Hematopoietic multipotent progenitor cell (in vitro differentiated cells): Measurements from ENCODE around the gene STAMBPL1. TPM values are rescaled to one million over a fixed set of nuclear protein-coding genes. Genes with fewer than 3 reads are reported as not detected.

ENCODE experiments used
- DNase-seq, 3 donors: peaks; one replicate each; pipeline ENCODE4 v3.0.0-alpha.2; 2011 to 2015; ENCODE audit warnings: low read depth in 2 of 3, low spot score in 2 of 3
- total RNA-seq: library from RNA; depleted of rRNA; stranded (reverse); fragments of >200 nt; gene quantifications from one replicate; pipeline ENCODE4 v1.2.3, GENCODE V29; 2012

Gene STAMBPL1
- total RNA-seq, 1 donor: 39.3 TPM

DNA sequence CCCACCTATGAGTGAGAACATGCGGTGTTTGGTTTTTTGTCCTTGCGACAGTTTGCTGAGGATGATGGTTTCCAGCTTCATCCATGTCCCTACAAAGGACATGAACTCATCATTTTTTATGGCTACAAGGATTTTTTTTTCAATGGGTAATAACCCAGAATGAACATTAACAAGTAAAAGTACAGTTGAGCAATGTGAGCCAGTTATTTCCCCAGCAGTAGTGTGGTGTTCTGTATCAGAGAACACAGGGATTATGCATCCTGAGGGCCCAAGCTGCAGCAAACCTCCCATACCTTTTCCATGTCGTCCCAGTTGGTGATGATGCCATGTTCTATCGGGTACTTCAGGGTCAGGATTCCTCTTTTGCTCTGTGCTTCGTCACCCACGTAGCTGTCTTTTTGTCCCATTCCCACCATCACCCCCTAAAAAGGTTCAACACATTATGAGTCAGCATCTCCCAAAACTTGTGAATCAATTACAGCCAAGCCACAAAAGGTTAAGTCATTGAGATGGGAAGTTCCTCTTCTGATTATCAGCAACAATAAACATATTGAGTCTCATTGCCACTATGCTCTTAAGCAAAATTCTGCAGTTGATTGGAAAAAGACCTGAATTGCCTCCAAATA lies 67.0 kb downstream of the STAMBPL1 start:
- no peak for DNase-seq

DNA sequence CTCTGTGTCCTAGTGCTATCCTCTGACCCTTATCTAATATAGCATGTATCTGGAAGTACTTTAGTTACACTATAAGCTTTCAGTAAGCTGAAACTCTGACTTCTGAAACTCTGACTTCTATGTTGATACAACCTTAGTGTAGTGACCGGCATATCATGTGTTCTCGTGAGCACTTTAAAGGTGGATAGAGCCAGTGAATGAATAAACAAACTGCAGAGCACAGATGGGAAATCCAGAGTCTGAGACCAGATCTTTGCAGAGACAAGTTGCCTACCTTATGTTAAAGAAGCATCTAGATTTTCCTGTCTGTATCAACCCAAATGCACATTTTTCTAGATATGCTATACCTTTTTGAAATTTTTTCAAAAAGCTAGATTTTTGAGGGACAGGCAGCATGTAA lies 69.0 kb downstream of the STAMBPL1 start:
- DNase-seq: no peak

DNA sequence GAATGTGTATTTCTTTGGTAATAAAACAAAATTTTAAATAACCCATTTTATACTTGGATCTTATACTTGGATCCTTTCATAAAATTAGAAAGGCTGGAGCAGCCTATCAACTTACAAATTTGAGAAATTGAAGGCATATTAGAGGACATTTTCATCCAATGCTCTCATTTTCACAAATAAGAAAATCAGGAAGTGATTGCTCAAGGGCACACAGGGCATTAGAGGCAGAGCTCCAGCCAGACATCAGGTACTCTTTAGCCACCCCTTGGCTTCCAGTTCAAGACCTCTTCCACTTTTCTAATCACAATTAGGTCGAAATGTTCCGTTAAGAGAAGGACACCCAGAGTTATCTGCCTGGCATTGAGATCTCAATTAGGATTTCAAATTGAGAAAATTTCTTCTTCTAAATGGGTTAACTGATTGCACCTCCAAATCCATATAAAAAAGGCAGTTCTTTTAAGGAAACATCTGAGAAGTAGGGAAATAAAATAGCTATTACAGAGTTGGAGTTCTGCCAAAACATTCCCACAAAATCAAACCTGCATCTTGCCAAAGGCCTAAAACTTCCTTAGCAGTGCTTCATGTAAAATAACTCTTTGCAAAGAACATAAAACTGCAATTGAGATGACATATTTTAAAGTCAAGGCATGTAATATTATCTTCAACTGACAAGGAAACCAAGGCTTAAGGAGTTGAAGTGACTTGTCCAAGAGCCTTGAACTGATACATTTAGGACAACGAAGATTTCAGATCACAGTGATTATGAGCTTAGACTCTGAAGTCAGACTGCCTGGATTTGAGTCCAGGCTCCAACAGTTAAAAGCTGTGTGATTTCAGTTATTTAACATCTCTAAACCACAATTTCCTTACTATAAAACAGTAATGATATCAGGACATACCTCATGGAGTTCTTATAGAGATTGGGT lies 70.1 kb downstream of the STAMBPL1 start:
- no peak for DNase-seq

DNA sequence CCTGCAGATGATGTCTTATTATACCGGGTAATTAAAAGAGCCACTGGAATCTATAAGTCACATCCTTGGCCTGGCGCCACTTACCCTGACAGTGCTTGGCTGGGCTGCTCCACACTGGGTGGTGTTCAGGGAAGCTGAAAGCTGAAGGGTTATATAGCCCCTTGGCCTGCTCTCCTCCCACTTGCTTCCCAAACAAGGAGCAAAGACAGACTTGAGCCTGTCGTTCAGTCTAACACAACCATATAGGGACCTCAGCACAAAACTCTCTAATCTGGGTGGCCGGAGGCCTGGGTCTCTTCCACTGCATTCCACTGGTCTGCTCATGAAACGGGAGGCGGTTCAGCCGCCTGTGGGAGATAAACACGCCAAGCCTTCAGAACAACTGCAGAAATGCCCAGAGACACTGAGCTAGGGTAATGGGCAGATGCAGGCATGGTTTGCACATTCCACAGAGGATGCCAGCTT lies 72.6 kb downstream of the STAMBPL1 start, which contains the start of gene ACTA2:
Gene ACTA2, minus strand, starts transcription at position 127 of the 465 bp plus-strand sequence. CDS start 3,843 bp downstream, outside the sequence.
- DNase-seq: no peak

DNA sequence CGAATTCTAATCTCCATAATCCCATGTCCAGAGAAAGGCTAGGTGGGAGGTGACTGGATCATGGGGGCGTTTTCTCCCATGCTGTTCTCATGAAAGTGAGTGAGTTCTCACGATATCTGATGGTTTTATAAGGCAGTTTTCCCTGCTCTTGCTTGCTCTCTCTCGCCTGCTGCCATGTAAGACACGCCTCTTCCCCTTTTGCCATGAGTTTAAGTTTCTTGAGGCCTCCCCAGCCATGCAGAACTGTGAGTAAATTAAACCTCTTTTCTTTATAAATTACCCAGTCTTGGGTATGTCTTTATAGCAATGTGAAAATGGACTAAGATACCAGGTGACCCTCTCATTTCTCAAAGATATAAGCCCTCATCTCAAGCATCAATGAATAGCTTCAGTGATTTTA lies 73.6 kb downstream of the STAMBPL1 start:
- DNase-seq: peak in 1 of 3 donors; percentile 25

DNA sequence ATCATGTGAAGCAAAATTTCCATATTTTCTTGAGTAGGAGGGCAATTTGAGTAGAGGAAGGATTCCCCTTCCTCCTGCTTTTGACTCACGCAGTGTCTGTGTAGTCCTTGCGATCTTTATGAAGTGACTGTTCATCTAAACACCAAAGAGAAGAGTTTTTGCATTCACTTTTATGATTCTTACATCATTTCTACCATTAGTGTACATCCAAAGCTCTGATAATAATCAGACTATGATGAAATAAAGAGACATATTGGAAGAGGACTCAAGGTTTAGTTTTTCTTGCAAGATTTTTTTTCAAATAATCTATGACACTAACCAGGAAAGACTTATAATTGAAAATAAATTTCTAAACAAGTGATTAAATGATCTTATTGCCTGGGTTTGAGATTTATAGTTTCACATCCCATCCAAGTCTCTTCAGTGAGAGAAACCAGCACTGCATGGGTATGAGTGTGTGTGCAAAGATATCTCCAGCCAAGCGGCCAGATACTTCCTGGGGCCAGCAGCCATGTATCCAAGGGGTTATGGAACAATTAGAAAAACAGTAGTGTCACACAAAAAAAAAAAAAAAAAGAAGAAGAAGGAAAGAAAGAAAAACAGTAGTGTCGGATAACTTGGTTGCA lies 74.5 kb downstream of the STAMBPL1 start:
- DNase-seq: no peak

DNA sequence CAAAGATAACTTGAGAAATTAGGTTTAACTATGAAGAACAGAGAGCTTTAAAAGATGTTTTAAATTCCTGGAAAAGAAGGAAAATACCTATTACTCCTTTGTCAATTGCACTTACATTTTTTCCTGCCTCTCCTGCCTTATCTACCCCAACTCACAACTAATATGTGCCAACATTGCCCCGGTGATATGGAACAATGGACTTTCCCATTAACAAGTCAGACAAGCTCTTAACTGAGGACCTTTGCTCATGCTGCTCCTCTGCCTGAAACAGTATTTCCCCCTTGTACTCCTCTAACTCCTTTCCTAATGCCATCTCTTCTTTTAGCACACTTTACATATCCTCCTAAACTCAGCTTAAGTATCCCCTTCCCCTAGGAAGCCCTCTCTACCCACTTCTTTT lies 77.3 kb downstream of the STAMBPL1 start:
- DNase-seq: no peak

DNA sequence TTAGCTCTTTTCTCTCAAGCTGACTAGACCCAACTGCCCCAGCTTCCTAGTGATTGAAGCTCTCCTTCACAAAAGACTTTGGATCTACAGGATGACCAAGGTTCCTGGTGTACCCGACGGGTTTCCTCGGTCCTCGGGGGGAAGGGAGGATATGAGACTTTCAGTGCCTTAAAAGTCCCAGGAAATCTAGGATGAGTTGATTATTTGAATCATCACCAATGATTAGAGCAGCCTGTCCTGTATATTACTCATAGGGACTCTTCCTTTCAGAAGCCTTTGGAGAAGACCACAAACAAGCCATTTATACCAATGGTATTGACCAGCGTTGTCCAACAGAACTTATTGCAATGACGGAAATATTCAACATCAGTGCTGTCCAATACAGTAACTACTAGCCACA lies 78.7 kb downstream of the STAMBPL1 start:
- DNase-seq: no peak

DNA sequence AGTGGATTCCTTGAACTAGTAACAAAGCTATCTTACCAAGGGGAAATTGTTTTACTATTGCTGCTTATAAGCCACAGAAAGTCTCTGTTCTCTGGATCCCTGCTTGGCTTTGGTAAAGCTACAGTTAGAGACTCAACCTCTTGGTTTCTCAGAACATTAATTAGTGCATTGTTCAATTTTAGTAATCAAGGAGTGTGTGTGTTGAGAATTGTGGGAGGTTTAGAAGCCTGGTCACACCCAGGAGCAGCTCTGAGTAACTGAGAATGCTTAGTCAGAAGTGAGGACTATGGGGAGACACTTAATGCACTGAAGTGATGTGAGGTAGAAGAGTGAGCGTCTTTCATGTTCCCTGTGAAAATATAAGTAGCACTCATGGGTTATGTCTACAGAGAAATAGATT lies 80.8 kb downstream of the STAMBPL1 start:
- DNase-seq: no peak

DNA sequence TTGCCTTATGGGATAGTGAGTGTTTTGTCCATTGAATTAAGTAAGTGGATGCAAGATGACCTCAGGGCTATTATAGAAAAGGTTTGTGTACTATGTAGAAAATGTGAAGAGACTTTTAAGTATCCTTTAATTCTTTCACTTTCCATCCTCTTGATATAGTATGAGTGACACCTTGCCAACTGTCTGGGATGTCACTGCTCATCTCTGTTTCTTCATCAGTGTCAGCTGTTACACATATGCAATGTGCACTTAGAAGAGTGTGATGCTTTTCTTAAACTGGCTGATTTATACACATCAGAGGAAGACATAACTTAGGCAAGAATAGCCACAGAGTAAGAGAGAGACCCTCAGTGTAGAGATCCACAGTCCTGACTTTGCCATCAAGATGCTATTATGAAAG lies 81.2 kb downstream of the STAMBPL1 start:
- no peak for DNase-seq

DNA sequence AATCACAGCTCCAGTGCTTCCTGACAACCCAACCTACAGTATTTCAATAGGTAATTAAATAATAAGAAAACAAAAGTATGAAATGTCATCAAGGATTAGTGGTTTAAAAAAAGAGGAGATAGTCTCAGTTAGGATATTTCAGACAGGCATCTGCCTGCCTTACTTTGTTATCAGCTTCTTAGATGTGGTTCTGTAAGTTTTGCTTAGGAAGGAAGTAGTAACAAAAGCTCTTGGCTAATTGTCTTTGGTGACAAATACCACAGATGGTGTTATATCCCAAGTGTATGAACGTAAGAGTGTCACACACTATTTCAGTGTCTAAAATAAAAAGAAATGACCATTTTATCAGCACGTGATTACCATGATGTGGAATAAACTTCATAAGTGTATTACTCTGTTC lies 82.3 kb downstream of the STAMBPL1 start:
- no peak for DNase-seq

DNA sequence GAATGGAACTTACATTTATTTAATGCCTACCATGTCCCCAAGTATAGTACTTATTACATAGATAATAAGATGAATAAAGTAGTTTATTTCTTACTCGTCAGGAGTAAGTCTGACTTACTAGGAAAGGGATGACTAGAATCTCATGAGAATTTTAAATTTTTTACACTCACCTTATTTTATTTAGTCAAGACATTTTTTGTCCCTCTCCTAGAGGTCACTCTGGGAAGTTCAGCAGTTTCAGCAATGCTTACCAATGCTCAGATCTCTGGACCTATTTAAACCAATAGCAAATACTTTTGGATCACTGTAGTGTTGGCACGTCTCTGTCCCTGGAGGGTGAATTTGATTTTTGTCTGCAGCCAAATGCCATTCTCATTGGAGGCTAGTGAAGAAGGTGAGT lies 83.3 kb downstream of the STAMBPL1 start:
- no peak for DNase-seq

DNA sequence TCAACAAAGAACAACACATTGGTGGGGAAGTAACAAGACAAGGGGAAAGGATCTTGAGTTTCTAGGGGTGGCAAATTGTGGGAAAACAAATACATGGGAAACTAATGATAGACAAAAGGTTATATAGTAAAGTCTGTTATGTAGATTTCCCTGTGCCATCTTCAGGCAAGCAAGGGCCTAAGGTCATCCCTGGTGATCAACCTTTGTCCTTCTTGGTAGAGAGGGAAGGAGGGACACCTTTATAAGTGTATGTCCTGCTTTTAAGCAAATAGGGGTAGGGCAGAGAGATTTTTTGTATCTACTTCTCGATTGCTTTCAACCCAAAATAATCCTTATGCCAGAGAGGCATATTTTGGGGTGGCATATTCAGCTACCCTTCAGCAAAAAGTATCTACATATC lies 84.3 kb downstream of the STAMBPL1 start:
- DNase-seq: no peak

DNA sequence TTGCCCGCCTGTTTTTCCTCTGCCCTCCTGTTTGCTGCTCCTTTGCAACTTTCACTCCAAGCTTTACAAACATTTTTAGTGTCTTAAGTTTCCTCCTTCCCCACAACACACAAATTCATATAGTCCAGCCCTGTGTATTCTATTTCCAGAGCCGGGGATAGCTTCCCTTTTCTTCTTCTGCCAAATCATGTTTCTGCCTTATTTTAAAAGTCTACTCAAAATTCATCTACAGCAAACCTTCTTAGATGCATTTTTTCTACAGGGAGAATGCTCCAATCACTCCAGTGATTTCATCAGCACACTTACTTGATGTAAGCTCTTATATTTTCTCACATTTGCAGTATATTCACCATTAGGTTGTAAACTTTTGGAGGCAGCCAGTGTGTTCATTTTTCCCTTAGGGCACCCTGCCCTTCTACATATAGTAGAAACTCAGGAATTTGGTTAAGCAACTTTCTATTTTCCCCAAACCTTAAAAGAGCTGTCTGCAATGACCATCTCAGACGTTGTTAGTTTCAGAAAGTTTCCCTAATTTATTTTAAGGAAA lies 84.9 kb downstream of the STAMBPL1 start:
- no peak for DNase-seq

DNA sequence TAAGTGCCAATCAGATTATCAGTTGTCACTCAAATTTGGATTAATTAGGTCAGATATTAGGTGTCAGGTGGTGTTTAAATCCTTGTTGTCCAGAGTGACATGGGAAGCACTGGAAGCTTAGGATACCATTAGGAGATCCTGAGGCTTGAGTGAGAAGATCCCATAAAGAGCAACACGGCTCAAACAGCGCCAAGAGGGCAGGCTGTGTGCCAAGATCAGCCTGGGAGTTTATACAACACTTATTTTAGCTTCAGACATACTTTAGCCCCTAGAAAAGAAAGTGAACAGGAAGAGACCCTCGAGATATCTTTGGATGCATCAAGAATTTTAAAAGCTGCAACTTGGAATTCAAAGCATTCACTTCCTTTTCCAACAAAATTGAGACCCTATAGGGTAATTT lies 86.8 kb downstream of the STAMBPL1 start:
- no peak for DNase-seq

DNA sequence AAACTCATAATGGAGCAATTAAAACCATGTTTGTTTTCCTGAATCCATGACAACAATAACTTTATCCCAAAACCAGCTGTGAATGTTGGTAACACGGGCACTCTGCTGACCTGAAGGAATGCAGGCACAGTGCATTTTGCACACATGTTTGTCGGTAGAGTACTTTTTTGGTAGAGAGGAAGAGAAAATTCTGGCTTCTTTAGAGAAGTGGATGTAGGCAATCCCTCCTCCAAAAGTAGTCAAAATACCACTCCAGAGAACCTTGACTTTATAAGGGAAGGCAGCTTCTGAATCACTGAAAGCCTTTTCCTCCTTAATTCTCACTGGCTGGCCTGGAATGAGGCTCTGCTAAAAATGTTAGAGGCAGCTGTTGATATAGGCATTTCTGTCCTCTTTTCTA lies 88.3 kb downstream of the STAMBPL1 start:
- DNase-seq: no peak

DNA sequence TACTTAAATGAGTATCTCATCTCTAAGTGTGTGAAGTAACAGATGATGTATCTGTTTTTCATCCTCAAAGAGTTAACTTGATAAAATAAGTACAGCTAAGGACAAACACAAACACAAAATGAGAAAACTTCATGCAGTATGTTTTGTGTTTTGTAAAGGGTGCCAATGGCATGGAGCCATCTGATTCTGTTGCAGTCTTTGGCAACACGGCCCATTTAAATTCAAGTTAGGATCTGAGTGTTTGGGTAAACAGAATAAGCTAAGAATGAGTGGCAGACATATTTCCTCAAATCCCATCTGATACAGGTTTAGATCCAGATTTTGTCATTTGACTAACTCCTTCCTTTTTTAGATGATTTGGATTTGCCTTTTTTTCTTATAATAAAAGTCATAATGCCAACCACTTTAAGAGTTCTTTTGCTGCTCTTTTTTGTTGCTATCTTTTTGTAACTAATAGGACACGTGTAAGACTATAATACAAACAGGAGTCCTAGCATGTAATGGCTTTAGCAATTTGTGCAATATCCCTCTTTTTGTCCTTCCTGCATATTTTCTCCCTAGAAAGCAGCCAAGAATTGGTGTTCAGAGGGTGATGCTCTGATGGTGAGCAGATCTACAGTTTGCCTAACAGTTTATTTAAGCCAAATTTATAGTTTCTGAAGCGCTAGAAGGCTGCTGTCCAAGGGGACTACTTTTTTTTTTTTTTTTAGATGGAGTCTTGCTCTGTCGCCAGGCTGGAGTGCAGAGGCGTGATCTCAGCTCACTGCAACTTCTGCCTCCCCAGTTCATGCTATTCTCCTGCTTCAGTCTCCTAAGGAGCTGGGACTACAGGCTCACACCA lies 91.4 kb downstream of the STAMBPL1 start:
- no peak for DNase-seq
